Neural cell (in vitro differentiated cells): ENCODE measurements around the gene INSYN2B. TPM values are rescaled to one million over a fixed set of nuclear protein-coding genes. Genes with fewer than 3 reads are reported as not detected.

Source experiments
- H2AFZ ChIP-seq: fragments of 200-600, 300-800 bp; sonication (generic), shearing (Covaris generic); 2 replicates; pipeline ENCODE4 v1.6.0; 2014; ENCODE audit warnings: low read depth, mild to moderate bottlenecking, antibody characterized with exemption, low read length, moderate library complexity
- H3F3A ChIP-seq: fragments of 200-600 bp; shearing (Covaris generic); 2 replicates; pipeline ENCODE4 v1.6.1; 2016; ENCODE audit warnings: mild to moderate bottlenecking, moderate library complexity, mixed read lengths, antibody characterized with exemption, low read length; ENCODE audit not compliant: insufficient read depth, poor library complexity, severe bottlenecking
- H3K27ac ChIP-seq: fragments of 200-600, 300-800 bp; sonication (generic), shearing (Covaris generic); 2 replicates; pipeline ENCODE4 v1.5.1; 2014; ENCODE audit warnings: mild to moderate bottlenecking, low read length, moderate library complexity
- H3K27me3 ChIP-seq: fragments of 300-800, 200-600 bp; sonication (generic), shearing (Covaris generic); 2 replicates; pipeline ENCODE4 v1.6.0; 2014; ENCODE audit warnings: mild to moderate bottlenecking, low read depth, low read length, moderate library complexity; ENCODE audit not compliant: insufficient read depth
- H3K36me3 ChIP-seq: fragments of 300-800, 200-600 bp; sonication (generic), shearing (Covaris generic); 2 replicates; pipeline ENCODE4 v1.5.1; 2014; ENCODE audit warnings: mild to moderate bottlenecking, antibody characterized with exemption, low read length, moderate library complexity; ENCODE audit not compliant: insufficient read depth
- H3K4me2 ChIP-seq: fragments of 300-800, 200-600 bp; sonication (generic), shearing (Covaris generic); 2 replicates; pipeline ENCODE4 v1.6.0; 2014; ENCODE audit warnings: mild to moderate bottlenecking, low read length
- H3K4me3 ChIP-seq: fragments of 300-800, 200-600 bp; sonication (generic), shearing (Covaris generic); 2 replicates; pipeline ENCODE4 v1.5.1; 2014; ENCODE audit warnings: mild to moderate bottlenecking, low read length, moderate library complexity
- H3K79me2 ChIP-seq: fragments of 200-600 bp; shearing (Covaris generic); replicated peaks from 2 replicates; pipeline ENCODE4 v1.6.0; 2014; ENCODE audit warnings: mild to moderate bottlenecking, low read length, moderate library complexity; ENCODE audit not compliant: insufficient read depth
- H3K9ac ChIP-seq: fragments of 300-800, 200-600 bp; sonication (generic), shearing (Covaris generic); 2 replicates; pipeline ENCODE4 v1.6.1; 2016; ENCODE audit warnings: mild to moderate bottlenecking, low read length, mixed read lengths
- H3K9me2 ChIP-seq: fragments of 200-600 bp; shearing (Covaris generic); 2 replicates; pipeline ENCODE4 v1.6.1; 2016; ENCODE audit warnings: mild to moderate bottlenecking, low read length, mixed read lengths; ENCODE audit not compliant: insufficient read depth
- H3K9me3 ChIP-seq: fragments of 200-600, 300-800 bp; sonication (generic), shearing (Covaris generic); 2 replicates; pipeline ENCODE4 v1.6.1; 2016; ENCODE audit warnings: mild to moderate bottlenecking, mixed run types, low read length, moderate library complexity, mixed read lengths
- H4K20me1 ChIP-seq: fragments of 200-600 bp; shearing (Covaris generic); 2 replicates; pipeline ENCODE4 v1.6.1; 2016; ENCODE audit warnings: mild to moderate bottlenecking, mixed run types; ENCODE audit not compliant: insufficient read depth
- CTCF ChIP-seq: fragments of 450-650 bp; IDR thresholded peaks from 2 replicates; pipeline ENCODE4 v1.5.1; 2014; ENCODE audit warnings: antibody characterized with exemption, mild to moderate bottlenecking, moderate library complexity; ENCODE audit not compliant: poor library complexity, severe bottlenecking
- EP300 ChIP-seq: fragments of 450-650 bp; conservative IDR thresholded peaks from 2 replicates; pipeline ENCODE4 v1.6.1; 2014; ENCODE audit warnings: antibody characterized with exemption, mild to moderate bottlenecking, moderate library complexity; ENCODE audit not compliant: poor library complexity, severe bottlenecking
- EZH2 ChIP-seq: fragments of 200-600, 300-800 bp; shearing (Covaris generic), sonication (generic); IDR thresholded peaks from 2 replicates; pipeline ENCODE4 v1.6.1; 2014; ENCODE audit warnings: antibody characterized with exemption, low read length, borderline replicate concordance, mild to moderate bottlenecking; ENCODE audit not compliant: insufficient read depth, poor library complexity, severe bottlenecking
- MXI1 ChIP-seq: fragments of 450-650 bp; conservative IDR thresholded peaks from 2 replicates; pipeline ENCODE4 v1.6.1; 2014; ENCODE audit warnings: antibody characterized with exemption, mild to moderate bottlenecking; ENCODE audit not compliant: poor library complexity, severe bottlenecking
- POLR2AphosphoS5 ChIP-seq: IDR thresholded peaks from 2 replicates; pipeline ENCODE4 v1.6.1; 2012
- RAD21 ChIP-seq: fragments of 450-650 bp; conservative IDR thresholded peaks from 2 replicates; pipeline ENCODE4 v1.6.1; 2014; ENCODE audit warnings: antibody characterized with exemption, mild to moderate bottlenecking, moderate library complexity
- REST ChIP-seq: IDR thresholded peaks from 2 replicates; pipeline ENCODE4 v1.6.1; 2012; ENCODE audit warnings: borderline replicate concordance
- SMC3 ChIP-seq: fragments of 450-650 bp; conservative IDR thresholded peaks from 2 replicates; pipeline ENCODE4 v1.6.1; 2014; ENCODE audit warnings: antibody characterized with exemption, mild to moderate bottlenecking, moderate library complexity; ENCODE audit not compliant: poor library complexity
- TAF1 ChIP-seq: IDR thresholded peaks from 2 replicates; pipeline ENCODE4 v1.6.1; 2012; ENCODE audit warnings: low read depth
- polyA plus RNA-seq: library from polyadenylated mRNA; depleted of rRNA; stranded (reverse); fragments of >200 nt; gene quantifications from 2 replicates; pipeline ENCODE4 v1.2.3, GENCODE V29; 2014

Gene INSYN2B
- polyA plus RNA-seq, 1 donor from 2014 or later = 0.37 TPM

GRCh38 chr5:169901896-169902295 is 78.4 kb downstream of the INSYN2B start:
- H3K27ac ChIP-seq = no peak overlapping the region
- no peaks in the 10 kb centered on the region for H3K36me3 ChIP-seq
- no peak overlapping the region for H3K4me2 ChIP-seq
- H3K9me2 ChIP-seq = no peaks in the 10 kb centered on the region
- no peaks in the 10 kb centered on the region for H4K20me1 ChIP-seq
- TF ChIP-seq RAD21 (no peak), POLR2AphosphoS5 (no peak), REST (no peak), MXI1 (no peak), EZH2 (no peak), CTCF (no peak), TAF1 (no peak), SMC3 (no peak), EP300 (no peak)
- H3F3A ChIP-seq = no peaks in the 10 kb centered on the region
- no peaks in the 10 kb centered on the region for H3K9me3 ChIP-seq
- H3K9ac ChIP-seq = no peak overlapping the region
- H2AFZ ChIP-seq = no peak overlapping the region
- H3K27me3 ChIP-seq = no peaks in the 10 kb centered on the region
- H3K4me3 ChIP-seq = no peak overlapping the region
- no peaks in the 10 kb centered on the region for H3K79me2 ChIP-seq

- Histone ChIP-seq H3F3A (no peaks in the 10 kb centered on the region), H3K27me3 (no peaks in the 10 kb centered on the region), H3K27ac (no peak overlapping the region)
Observed at GRCh38 chr5:169897481-169897880, 82.8 kb downstream of the INSYN2B start.

More at GRCh38 chr5:169897481-169897880, 82.8 kb downstream of the INSYN2B start:
- Histone ChIP-seq H3K4me3 (no peak overlapping the region), H3K9me3 (no peaks in the 10 kb centered on the region), H4K20me1 (no peaks in the 10 kb centered on the region), H3K79me2 (no peaks in the 10 kb centered on the region), H2AFZ (no peak overlapping the region), H3K9me2 (no peaks in the 10 kb centered on the region), H3K9ac (no peak overlapping the region), H3K36me3 (no peaks in the 10 kb centered on the region), H3K4me2 (no peak overlapping the region)
- TF ChIP-seq POLR2AphosphoS5 (no peak), CTCF (no peak), EP300 (no peak), RAD21 (no peak), REST (no peak), TAF1 (no peak), MXI1 (no peak), SMC3 (no peak), EZH2 (no peak)
